Measurements from ENCODE around the gene HTT.

Gene HTT

GRCh38 chr4:3218824-3219760 is 144.6 kb downstream of the HTT start:
- no peak for DNase-seq (ENCODE audit: low read depth)

GRCh38 chr4:3219761-3220475 is 145.4 kb downstream of the HTT start:
- DNase-seq (ENCODE audit: low read depth): no peak

- no peak for DNase-seq (ENCODE audit: low read depth)
Observed at GRCh38 chr4:3220476-3221183, 146.1 kb downstream of the HTT start.

- no peak for DNase-seq (ENCODE audit: low read depth)
Observed at GRCh38 chr4:3221184-3221494, 146.7 kb downstream of the HTT start.

- no peak for DNase-seq (ENCODE audit: low read depth)
Observed at GRCh38 chr4:3221996-3222395, 147.5 kb downstream of the HTT start.

- DNase-seq (ENCODE audit: low read depth): no peak
Observed at GRCh38 chr4:3223346-3223745, 148.9 kb downstream of the HTT start.

GRCh38 chr4:3223956-3224748 is 149.7 kb downstream of the HTT start:
- DNase-seq (ENCODE audit: low read depth): no peak

GRCh38 chr4:3225071-3225850 is 150.8 kb downstream of the HTT start:
- DNase-seq (ENCODE audit: low read depth): no peak

DNA sequence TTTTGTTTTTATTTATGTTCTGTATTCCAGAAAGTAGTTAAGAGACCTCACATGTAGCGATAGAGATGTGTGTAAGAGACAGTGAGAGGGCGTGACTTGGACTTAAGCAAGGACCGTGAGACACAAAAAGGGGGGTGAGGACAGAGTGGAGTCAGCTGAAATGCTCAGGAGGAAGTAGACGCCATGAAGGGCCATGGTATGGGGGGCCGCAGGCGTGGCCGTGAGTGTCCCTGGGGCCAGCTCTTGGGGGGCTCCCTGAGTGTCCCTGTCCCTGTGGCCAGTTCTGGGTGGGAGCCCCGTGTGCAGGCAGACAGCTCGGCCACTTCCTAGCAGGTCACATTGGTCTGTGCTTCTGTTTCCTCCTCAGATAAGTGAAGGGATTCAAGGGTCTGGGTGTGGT is 151.5 kb downstream of the HTT start:
- no peak for DNase-seq (ENCODE audit: low read depth)

DNA sequence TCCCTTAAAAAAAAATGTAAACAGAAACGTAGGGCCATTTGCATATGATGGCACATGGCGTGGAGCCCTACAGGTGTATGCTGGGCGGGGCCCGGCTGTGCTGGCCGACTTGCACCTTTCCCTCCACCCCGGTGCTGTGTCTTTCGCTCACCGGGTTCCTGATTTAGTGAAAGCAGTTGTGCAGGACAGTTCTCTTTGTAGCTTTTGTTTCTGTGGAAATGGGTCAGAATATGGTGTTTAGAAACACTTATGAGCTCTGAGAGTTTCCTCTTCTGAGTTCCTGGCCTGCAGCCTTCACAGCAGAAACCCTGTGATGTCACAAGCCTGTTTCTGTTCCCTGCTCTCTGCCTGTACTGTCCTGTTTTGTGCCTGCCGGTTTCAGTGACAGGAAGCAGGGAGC is 152.0 kb downstream of the HTT start:
- no peak for DNase-seq (ENCODE audit: low read depth)

DNA sequence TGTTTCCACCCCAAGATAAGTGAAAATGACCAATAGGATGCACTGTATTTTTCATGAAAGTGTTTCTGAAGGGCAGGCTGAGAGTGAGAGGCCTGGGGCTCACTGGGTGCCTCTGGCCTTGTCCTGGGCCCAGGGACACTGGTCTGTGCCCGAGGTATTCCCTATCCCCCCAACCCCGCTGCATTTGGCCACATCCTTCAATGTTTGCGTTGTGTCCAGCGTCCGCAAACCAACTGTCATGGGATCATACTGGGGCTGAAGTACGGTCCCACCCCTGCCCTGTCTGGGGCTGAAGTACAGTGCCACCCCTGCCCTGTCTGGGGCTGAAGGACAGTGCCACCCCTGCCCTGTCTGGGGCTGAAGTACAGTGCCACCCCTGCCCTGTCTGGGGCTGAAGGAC is 152.5 kb downstream of the HTT start:
- DNase-seq (ENCODE audit: low read depth): no peak

GRCh38 chr4:3227878-3228675 is 153.6 kb downstream of the HTT start:
- peak; percentile 32 for DNase-seq (ENCODE audit: low read depth)

DNA sequence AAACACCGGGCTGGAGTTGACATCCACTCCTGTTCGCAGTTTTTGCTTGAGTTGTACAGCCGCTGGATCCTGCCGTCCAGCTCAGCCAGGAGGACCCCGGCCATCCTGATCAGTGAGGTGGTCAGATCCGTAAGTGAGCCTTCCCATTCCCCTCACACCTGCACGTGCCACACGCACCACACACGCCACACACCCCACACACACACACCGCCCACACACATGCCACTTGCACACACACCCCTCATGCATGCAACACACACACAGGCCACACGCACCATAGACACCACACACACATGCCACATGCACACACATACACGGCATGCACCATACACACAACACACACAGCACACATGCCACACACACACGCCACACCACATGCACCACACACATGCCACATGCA is 154.4 kb downstream of the HTT start:
- DNase-seq (ENCODE audit: low read depth): no peak

- no peak for DNase-seq (ENCODE audit: low read depth)
Observed at GRCh38 chr4:3229328-3229727, 154.8 kb downstream of the HTT start.

GRCh38 chr4:3229964-3230363 is 155.5 kb downstream of the HTT start:
- no peak for DNase-seq (ENCODE audit: low read depth)

DNA sequence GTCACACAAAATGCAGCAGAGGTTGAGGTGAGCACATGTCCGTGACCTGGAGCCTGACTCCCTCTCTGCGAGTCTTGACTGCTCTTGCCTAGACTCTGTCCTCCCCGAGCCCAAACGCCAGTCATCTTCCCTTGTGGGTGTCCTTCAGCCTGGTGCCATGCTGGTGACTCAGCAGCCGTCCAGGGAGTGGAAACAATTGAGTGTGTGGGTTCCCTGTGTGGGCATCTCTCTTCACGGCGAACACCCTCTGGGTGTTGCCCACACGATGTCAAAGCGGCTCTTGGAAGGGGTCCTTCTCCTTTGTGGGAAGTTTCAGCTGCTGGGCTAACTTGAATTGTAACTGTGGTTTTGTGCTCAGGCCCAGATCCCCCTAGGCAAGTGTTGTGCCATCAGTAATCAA is 157.0 kb downstream of the HTT start:
- DNase-seq (ENCODE audit: low read depth): no peak

GRCh38 chr4:3232001-3232400 is 157.5 kb downstream of the HTT start:
- DNase-seq (ENCODE audit: low read depth): no peak

GRCh38 chr4:3232871-3233271 is 158.4 kb downstream of the HTT start:
- no peak for DNase-seq (ENCODE audit: low read depth)

- peak; percentile 38 for DNase-seq (ENCODE audit: low read depth)
Observed at GRCh38 chr4:3233391-3234071, 159.1 kb downstream of the HTT start.
